Central memory CD8-positive, alpha-beta T cell (primary cell): ENCODE data around the gene DOCK2.
A peak's percentile ranks its signal among the peaks of the same experiment; 100 is the strongest.
"Not testable (repeated sequence)": the region's sequence is repeated elsewhere in the genome, so short reads cannot be mapped to it uniquely, and the experiment has no call there.

Experiments used
- ATAC-seq: fragments of 150-1000 bp; cut with Tn5 transposase; replicated peaks from 2 replicates; pipeline ENCODE4 v1.10.0; 2022; ENCODE audit warnings: mild to moderate bottlenecking, moderate FRiP score, moderate number of reproducible peaks; ENCODE audit not compliant: poor library complexity, severe bottlenecking; ENCODE audit errors: extremely low read depth
- DNase-seq, 2 donors: peaks; one replicate each; pipeline ENCODE4 v3.0.0; 2021; ENCODE audit warnings: low spot score in 2 of 2
- H3K27ac Mint-ChIP-seq: one replicate; pipeline ENCODE4 v1.8.0; 2022; ENCODE audit warnings: low read depth, mild to moderate bottlenecking, moderate library complexity, mixed read lengths
- H3K27me3 Mint-ChIP-seq: one replicate; pipeline ENCODE4 v1.8.0; 2022; ENCODE audit warnings: mixed read lengths
- H3K36me3 Mint-ChIP-seq: one replicate; pipeline ENCODE4 v1.8.0; 2022; ENCODE audit warnings: mild to moderate bottlenecking, moderate library complexity, mixed read lengths; ENCODE audit not compliant: insufficient read depth
- H3K4me1 Mint-ChIP-seq: one replicate; pipeline ENCODE4 v1.8.0; 2022; ENCODE audit warnings: mixed read lengths
- H3K4me3 Mint-ChIP-seq: one replicate; pipeline ENCODE4 v1.8.0; 2022; ENCODE audit warnings: mild to moderate bottlenecking, moderate library complexity, mixed read lengths
- H3K9me3 Mint-ChIP-seq: one replicate; pipeline ENCODE4 v1.8.0; 2022; ENCODE audit warnings: mixed read lengths

Gene DOCK2

DNA sequence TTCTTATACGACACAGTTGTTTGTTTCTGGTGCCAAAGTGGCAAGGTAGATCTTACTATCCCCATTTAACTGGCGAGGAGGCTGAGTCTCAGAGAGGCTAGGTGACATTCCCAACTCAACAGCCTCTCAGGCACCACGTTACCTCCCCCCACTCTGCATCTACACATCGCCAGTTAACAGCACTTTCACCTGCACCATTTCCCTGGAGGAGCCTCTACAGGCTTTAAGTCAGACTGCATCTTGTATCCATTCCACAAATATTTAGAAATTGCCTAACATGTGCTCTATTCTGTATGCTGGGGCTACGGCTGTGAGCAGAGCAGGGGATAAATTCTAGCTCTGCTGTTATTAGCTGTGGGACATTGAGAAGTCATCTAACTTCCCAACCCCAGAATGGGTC, 174.6 kb downstream of the DOCK2 start:
- Mint-ChIP-seq H3K27me3 (no peaks in the 10 kb centered on the region), H3K4me1 (peaks cover 39% of the 10 kb centered on the region), H3K9me3 (no peaks in the 10 kb centered on the region), H3K27ac (peak overlapping the region; percentile 24), H3K4me3 (no peak overlapping the region), H3K36me3 (peaks cover 32% of the 10 kb centered on the region)
- no peak for ATAC-seq
- DNase-seq = no peak

DNA sequence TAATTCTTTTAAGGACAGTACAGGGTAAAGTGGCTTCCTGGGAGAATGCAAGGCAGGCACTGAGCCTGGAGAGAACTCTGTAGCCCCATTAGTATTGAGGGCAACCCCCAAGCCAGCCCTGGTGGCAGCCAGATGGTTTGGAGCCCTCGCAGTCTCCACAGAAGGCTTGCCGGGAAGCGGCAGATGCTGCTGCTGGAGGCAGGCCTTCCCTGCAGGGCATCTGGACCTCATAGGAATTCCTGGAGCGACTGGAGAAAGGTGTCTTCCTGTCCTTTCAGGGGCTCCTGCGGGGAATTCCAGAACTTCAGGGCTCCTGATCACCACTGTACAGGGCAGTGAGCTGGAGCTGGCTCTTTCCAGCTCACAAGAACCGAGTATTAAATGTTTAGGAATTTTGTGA, 175.7 kb downstream of the DOCK2 start:
- Mint-ChIP-seq H3K9me3 (no peaks in the 10 kb centered on the region), H3K4me3 (no peak overlapping the region), H3K4me1 (peaks cover 49% of the 10 kb centered on the region), H3K27ac (no peak overlapping the region), H3K36me3 (peaks cover 41% of the 10 kb centered on the region), H3K27me3 (no peaks in the 10 kb centered on the region)
- ATAC-seq (no peak), DNase-seq (no peak)

DNA sequence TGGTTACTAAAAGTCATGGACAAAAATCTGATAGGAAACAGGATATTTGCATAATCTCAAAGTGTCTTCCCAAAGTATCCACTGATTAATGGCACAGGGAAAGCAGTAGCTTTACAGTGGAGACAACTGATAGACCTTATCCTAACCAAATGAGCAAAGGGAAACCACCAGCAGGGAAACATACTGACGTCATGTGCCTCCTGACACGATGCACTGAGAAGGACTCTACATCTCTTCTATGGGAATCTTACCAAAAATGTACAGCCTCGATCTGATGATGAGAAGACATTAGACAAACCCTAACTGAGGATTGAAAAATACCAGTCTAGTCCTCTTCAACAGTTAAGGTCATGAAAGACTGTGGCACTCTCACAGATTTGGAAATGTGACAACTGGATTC, 177.0 kb downstream of the DOCK2 start:
- DNase-seq (no peak), ATAC-seq (no peak)
- H3K27me3 Mint-ChIP-seq = no peaks in the 10 kb centered on the region
- no peak overlapping the region for H3K4me3 Mint-ChIP-seq
- no peak overlapping the region for H3K27ac Mint-ChIP-seq
- H3K36me3 Mint-ChIP-seq = peaks cover 45% of the 10 kb centered on the region
- H3K9me3 Mint-ChIP-seq = no peaks in the 10 kb centered on the region
- peaks cover 43% of the 10 kb centered on the region for H3K4me1 Mint-ChIP-seq

DNA sequence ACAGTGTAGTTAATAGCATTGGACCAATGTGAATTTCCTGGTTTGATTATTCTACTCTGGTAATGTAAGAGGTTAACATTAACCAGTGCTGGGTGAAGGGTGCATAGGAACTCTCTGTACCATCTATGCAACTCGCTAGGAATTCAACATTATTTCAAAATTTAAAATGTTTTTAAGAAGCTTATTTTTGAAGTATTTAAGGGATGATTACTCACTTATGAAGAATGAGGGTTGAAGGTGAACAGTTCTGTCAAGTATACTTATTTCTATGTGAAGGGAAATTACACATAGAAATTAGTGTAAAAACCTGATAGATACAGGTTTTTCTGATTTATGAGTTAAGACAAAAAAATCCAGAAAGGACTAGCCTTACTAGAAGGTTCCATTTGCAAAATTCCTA, 177.4 kb downstream of the DOCK2 start:
- ATAC-seq (no peak), DNase-seq (no peak)
- peaks cover 39% of the 10 kb centered on the region for H3K4me1 Mint-ChIP-seq
- H3K27me3 Mint-ChIP-seq = no peaks in the 10 kb centered on the region
- H3K36me3 Mint-ChIP-seq = peaks cover 42% of the 10 kb centered on the region
- no peak overlapping the region for H3K27ac Mint-ChIP-seq
- H3K9me3 Mint-ChIP-seq = no peaks in the 10 kb centered on the region
- H3K4me3 Mint-ChIP-seq = no peak overlapping the region

DNA sequence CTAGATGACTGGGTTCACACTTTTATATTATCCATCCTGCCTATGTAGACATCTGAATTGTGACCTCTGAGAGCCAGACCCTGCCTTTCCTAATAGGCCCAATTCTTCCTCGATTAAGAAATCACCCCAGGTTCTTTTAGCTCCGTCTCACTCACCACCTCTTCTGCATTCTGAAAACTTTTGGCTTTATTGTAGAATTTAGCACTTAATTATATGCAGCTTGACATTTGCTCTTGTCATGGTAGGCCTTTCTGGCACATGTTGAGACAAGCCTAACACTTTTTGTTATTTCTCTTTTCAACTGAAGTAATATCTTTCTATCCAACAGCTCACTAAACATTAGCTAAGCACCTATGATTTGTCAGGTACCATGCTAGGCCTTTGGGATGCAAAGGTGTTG, 180.0 kb downstream of the DOCK2 start:
- Mint-ChIP-seq H3K4me1 (peaks cover 21% of the 10 kb centered on the region), H3K27ac (peak overlapping the region; percentile 30), H3K36me3 (peaks cover 44% of the 10 kb centered on the region)

DNA sequence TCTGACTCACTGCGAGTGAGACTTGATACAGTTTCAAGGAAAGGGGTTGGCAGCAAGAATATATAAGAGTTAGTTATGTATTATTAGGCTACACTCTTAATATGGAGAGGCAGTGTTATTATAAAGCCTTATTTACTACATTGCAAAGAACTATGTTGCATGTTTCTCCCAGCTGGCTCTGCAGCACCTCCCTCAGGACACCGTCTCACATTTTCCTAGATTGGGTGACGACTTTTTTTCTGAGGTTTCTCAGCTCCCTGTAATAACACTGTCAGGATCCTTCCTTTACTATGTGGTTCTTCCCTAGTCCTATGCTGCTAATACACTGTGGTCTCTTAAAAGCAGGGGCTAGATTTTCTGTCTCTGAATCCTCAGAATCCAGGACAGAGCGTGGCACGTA, 189.5 kb downstream of the DOCK2 start:
- Mint-ChIP-seq H3K36me3 (peaks cover 15% of the 10 kb centered on the region), H3K4me3 (no peak overlapping the region), H3K4me1 (peaks cover 23% of the 10 kb centered on the region), H3K27ac (no peak overlapping the region), H3K9me3 (no peaks in the 10 kb centered on the region), H3K27me3 (no peaks in the 10 kb centered on the region)
- DNase-seq = no peak
- no peak for ATAC-seq

More for the DNA sequence above, 180.0 kb downstream of the DOCK2 start:
- no peak overlapping the region for H3K4me3 Mint-ChIP-seq
- H3K9me3 Mint-ChIP-seq = no peaks in the 10 kb centered on the region
- DNase-seq (no peak), ATAC-seq (no peak)
- no peaks in the 10 kb centered on the region for H3K27me3 Mint-ChIP-seq

DNA sequence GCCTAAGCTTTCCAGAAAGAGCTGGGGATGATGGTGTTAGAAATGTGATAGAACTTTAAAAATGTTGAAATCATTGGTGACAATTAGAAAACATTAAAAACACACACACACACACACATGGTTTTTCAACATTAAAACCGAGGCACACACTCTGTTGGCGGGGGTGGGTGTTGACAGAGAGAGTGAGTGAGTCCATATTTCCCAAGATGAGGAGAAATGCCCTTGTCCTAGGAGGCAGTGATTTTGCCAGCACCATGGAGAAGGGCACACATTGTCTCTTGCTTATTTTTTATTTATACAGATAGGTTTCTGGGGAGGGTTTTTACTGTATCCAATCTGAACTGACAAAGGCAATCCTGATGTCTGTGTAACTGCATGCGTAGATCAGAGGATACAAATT, 190.7 kb downstream of the DOCK2 start:
- Mint-ChIP-seq H3K4me1 (peaks cover 33% of the 10 kb centered on the region), H3K36me3 (peaks cover 11% of the 10 kb centered on the region), H3K4me3 (no peak overlapping the region), H3K27ac (no peak overlapping the region), H3K27me3 (no peaks in the 10 kb centered on the region), H3K9me3 (no peaks in the 10 kb centered on the region)
- DNase-seq (no peak), ATAC-seq (no peak)

DNA sequence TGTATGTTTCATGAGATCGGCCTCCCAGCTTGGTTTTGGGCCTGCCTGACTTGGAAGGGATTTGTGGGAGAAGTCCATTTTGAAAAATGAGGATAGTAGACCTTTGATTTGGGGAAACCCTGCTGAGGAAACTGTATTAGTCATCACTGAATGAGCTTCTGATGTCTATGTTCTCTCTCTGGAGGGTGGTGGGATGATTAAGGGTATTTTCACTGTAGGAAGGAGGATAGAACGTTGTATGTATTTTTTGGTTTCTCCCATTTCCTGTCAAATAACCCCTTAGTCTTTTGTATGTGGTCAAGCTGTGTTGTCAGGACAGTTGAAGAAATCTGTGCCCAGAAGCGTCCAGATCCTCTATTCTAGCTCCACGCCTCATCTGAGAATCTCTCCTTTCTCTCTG, 191.3 kb downstream of the DOCK2 start:
- Mint-ChIP-seq H3K27me3 (no peaks in the 10 kb centered on the region), H3K9me3 (no peaks in the 10 kb centered on the region), H3K27ac (no peak overlapping the region), H3K4me3 (no peak overlapping the region), H3K4me1 (peaks cover 38% of the 10 kb centered on the region), H3K36me3 (peaks cover 10% of the 10 kb centered on the region)
- ATAC-seq = no peak
- no peak for DNase-seq

DNA sequence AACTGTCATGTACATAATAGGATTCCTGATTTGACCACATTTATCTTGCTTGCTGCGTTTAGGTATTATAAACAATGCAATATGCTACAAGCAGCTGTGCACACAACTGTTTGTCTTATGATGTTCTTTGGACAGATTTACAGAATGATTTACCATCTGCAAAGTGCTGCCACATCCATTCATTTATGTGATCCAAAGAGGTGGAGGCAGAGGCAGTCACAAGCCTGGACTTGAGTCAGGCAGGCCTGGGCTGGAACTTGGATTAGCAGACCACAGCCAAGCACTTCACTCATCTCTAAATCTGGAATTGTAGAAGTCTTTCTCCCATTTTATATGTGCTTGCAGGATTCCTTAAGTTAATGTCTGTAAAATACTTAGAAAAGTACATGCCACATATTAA, 194.3 kb downstream of the DOCK2 start:
- H3K36me3 Mint-ChIP-seq = peaks cover 8% of the 10 kb centered on the region
- H3K4me1 Mint-ChIP-seq = peaks cover 39% of the 10 kb centered on the region
- H3K4me3 Mint-ChIP-seq = no peak overlapping the region
- DNase-seq = no peak
- H3K9me3 Mint-ChIP-seq = no peaks in the 10 kb centered on the region
- no peaks in the 10 kb centered on the region for H3K27me3 Mint-ChIP-seq
- ATAC-seq = no peak
- H3K27ac Mint-ChIP-seq = no peak overlapping the region

DNA sequence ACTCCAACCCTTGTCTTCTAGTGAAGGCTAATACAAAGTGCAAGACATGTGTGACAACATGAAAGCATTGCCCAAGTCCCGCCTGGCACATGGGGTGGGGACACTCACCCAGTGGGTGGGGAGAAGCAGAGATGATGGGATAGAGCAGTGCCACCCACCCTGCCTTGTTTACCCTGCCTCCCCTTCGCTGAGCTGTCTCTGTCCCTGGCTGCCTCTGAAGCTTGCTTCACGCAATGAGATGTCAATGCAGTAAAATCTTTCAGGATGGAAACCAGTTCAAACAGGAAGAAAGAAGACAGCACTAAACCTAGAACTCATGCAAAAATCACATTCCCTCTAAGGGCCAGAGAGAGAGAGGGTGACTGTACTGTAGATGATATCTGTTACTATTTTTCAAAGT, 195.2 kb downstream of the DOCK2 start:
- no peak for ATAC-seq
- H3K27me3 Mint-ChIP-seq = no peaks in the 10 kb centered on the region
- no peak for DNase-seq
- peak overlapping the region; percentile 8 for H3K27ac Mint-ChIP-seq
- H3K9me3 Mint-ChIP-seq = no peaks in the 10 kb centered on the region
- peaks cover 37% of the 10 kb centered on the region for H3K4me1 Mint-ChIP-seq
- H3K36me3 Mint-ChIP-seq = peaks cover 8% of the 10 kb centered on the region
- H3K4me3 Mint-ChIP-seq = no peak overlapping the region

DNA sequence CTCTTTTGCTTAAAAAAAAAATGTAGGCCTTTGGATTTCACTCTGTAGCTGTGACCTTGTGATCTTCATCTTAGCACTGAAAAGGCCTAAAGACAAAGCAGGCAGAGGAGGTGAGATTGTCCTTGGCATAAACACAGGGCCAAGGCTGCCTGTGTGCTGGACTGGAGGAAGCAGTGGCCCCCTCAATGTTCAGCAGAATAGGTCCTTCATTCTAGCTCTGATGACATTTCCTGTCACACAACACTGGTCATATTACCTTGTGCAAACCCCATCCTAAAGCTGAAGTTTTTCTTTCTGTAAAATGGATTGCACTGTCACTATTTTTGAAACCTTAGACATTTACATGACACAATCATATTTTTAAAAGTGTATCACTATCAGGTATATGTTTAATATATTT, 195.8 kb downstream of the DOCK2 start:
- Mint-ChIP-seq H3K36me3 (peaks cover 8% of the 10 kb centered on the region), H3K27ac (peak overlapping the region; percentile 8), H3K27me3 (no peaks in the 10 kb centered on the region), H3K4me3 (no peak overlapping the region), H3K4me1 (peaks cover 38% of the 10 kb centered on the region), H3K9me3 (no peaks in the 10 kb centered on the region)
- no peak for DNase-seq
- ATAC-seq = no peak

DNA sequence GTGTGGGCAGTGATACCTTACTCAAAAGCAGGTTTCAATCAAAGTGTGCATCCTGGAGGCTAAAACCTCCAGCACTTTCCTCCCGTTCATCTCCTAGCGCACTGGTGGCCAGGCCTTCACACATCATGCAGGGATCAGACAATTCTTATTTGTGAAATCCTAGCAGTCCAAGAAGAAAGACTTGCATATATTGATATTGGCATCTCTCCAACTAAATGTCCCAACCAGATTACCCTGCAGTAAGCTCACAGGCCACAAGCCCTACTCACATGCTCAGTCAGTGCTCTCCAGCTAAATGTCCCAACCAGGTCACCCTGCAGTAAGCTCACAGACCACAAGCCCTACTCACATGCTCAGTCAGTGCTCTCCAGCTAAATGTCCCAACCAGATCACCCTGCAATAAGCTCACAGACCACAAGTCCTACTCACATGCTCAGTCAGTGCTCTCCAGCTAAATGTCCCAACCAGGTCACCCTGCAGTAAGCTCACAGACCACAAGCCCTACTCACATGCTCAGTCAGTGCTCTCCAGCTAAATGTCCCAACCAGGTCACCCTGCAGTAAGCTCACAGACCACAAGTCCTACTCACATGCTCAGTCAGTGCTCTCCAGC, 196.7 kb downstream of the DOCK2 start:
- ATAC-seq, DNase-seq, H3K9me3 Mint-ChIP-seq, H3K36me3 Mint-ChIP-seq, H3K27ac Mint-ChIP-seq, H3K4me3 Mint-ChIP-seq, H3K27me3 Mint-ChIP-seq: not testable (repeated sequence)
- H3K4me1 Mint-ChIP-seq = peaks cover 40% of the 10 kb centered on the region

DNA sequence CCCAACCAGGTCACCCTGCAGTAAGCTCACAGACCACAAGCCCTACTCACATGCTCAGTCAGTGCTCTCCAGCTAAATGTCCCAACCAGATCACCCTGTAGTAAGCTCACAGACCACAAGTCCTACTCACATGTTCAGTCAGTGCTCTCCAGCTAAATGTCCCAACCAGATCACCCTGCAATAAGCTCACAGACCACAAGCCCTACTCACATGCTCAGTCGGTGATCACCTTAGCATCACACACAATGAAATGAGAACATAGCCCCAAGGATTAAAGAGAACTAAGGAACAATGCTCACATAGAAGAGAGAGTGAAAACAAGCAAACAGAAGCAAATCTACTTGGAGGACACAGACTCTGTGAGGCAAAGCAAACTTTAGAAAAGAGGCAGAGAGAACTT, 197.5 kb downstream of the DOCK2 start:
- DNase-seq, ATAC-seq, H3K27ac Mint-ChIP-seq, H3K27me3 Mint-ChIP-seq, H3K4me3 Mint-ChIP-seq, H3K9me3 Mint-ChIP-seq, H3K36me3 Mint-ChIP-seq: not testable (repeated sequence)
- H3K4me1 Mint-ChIP-seq = peaks cover 40% of the 10 kb centered on the region
